Measurements from ENCODE around the gene MIA2. TPM values are rescaled to one million over a fixed set of nuclear protein-coding genes. Genes with fewer than 3 reads are reported as not detected.
A peak's percentile ranks its signal among the peaks of the same experiment; 100 is the strongest.

The MIA2 gene
- total and polyA plus RNA-seq, 9 donors: 13.3 to 22.9 (median 16.8) TPM

DNA sequence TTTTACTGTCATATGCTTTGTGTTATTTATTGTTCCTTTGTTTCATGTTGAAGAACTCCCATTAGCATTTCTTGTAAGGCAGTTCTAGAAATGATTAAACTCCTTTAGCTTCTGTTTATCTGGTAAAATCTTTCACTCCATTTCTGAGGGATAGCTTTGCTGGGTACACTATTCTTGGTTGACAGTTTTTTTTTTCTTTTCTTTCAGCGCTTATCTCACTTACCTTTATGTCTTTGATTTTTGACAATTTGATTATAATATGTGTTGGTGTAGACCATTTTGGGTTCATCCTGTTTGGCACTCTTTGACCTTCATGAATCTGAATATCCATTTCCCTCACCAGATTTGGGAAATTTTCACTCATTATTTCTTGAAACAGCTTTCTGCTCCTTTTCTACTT lies 182.4 kb downstream of the MIA2 start:
- WGBS (ENCODE audit: insufficient coverage): no CpG with 5 or more reads among the region's 1 CpG
- H3K36me3 ChIP-seq (ENCODE audit: control insufficient read depth, insufficient read depth, low read length): no peaks in the 10 kb centered on the region
- no peak for DNase-seq
- peaks cover 43% of the 10 kb centered on the region for H3K9me3 ChIP-seq (replicated peaks; ENCODE audit: control insufficient read depth, low read depth, low read length)
- no peak overlapping the region for H3K4me3 ChIP-seq (ENCODE audit: low read length)
- no peaks in the 10 kb centered on the region for H3K27me3 ChIP-seq (ENCODE audit: control insufficient read depth, insufficient read depth, low read length)
- H3K4me1 ChIP-seq (ENCODE audit: control insufficient read depth, insufficient read depth, low read length): no peaks in the 10 kb centered on the region
- H3K27ac ChIP-seq (ENCODE audit: low read length): no peak overlapping the region

DNA sequence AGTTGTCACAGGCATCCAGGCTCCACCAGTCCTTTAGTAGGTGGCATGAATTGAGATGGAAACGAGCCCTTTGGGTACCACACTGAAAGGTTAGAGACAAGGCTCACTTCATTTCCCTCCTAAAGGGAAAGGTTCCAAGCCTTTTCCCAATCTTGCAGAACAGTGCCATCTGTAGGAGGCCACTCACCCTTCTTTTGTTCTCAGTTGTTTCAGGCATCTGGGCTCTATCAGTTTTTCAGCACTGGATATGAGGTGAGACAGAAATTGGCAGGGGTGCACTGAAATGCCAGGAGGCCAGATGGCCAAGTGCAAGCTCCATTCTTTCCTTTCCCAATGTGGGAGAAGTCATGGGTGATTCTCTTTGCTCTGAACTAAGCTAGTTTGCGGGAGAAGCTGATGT lies 183.3 kb downstream of the MIA2 start:
- Histone ChIP-seq H3K4me3 (ENCODE audit: low read length) (no peak overlapping the region), H3K4me1 (ENCODE audit: control insufficient read depth, insufficient read depth, low read length) (no peaks in the 10 kb centered on the region), H3K36me3 (ENCODE audit: control insufficient read depth, insufficient read depth, low read length) (no peaks in the 10 kb centered on the region), H3K27ac (ENCODE audit: low read length) (no peak overlapping the region), H3K27me3 (ENCODE audit: control insufficient read depth, insufficient read depth, low read length) (no peaks in the 10 kb centered on the region), H3K9me3 (replicated peaks; ENCODE audit: control insufficient read depth, low read depth, low read length) (peaks cover 40% of the 10 kb centered on the region)
- DNase-seq: no peak
- WGBS (ENCODE audit: insufficient coverage): no CpG with 5 or more reads among the region's 2 CpGs

DNA sequence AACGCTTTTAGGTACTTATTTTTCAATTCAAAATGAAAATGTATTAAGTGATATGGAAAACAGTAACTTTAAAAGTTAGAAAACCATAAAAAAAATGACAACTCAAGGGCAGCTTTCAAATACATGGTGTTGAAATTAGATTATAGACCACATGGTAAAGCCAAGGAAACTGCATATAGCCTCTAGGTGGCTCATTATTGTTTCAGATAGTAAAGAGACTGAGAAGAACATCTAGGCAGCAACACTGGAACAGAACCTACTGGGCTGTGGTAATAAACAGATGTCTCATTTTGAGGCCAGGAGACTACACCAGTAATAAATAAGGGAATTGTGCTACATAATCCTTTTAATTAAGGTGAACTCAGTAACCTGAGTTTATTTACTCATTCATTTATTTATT lies 185.6 kb downstream of the MIA2 start:
- no peak overlapping the region for H3K4me3 ChIP-seq (ENCODE audit: low read length)
- no peak overlapping the region for H3K27ac ChIP-seq (ENCODE audit: low read length)
- no CpG with 5 or more reads among the region's 1 CpG for WGBS (ENCODE audit: insufficient coverage)

DNA sequence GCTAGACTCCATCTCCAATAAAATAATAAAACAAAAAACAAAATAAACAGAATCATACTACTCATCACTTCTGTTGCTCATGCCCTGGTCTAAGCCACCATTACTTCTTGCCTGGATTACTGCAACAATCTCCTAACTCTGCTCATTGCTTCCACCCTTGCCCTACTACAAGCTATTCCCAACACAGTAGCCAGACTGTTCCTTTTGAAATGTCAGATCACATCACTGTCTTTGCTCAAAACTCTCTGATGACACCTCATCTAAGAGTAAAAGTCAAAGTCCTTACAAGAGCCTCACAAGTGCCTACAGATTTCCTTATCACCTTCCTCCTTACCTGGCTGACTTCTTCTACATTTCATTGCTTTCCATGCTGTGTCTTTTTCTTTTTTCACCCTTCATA lies 188.5 kb downstream of the MIA2 start:
- Histone ChIP-seq H3K27me3 (ENCODE audit: control insufficient read depth, insufficient read depth, low read length) (no peaks in the 10 kb centered on the region), H3K4me3 (ENCODE audit: low read length) (no peak overlapping the region), H3K4me1 (ENCODE audit: control insufficient read depth, insufficient read depth, low read length) (peaks cover 3% of the 10 kb centered on the region), H3K9me3 (replicated peaks; ENCODE audit: control insufficient read depth, low read depth, low read length) (peaks cover under 1% of the 10 kb centered on the region), H3K27ac (ENCODE audit: low read length) (no peak overlapping the region), H3K36me3 (ENCODE audit: control insufficient read depth, insufficient read depth, low read length) (no peaks in the 10 kb centered on the region)
- DNase-seq: no peak

More for the DNA sequence above, 185.6 kb downstream of the MIA2 start:
- Histone ChIP-seq H3K27me3 (ENCODE audit: control insufficient read depth, insufficient read depth, low read length) (no peaks in the 10 kb centered on the region), H3K4me1 (ENCODE audit: control insufficient read depth, insufficient read depth, low read length) (no peaks in the 10 kb centered on the region), H3K9me3 (replicated peaks; ENCODE audit: control insufficient read depth, low read depth, low read length) (peaks cover 25% of the 10 kb centered on the region), H3K36me3 (ENCODE audit: control insufficient read depth, insufficient read depth, low read length) (no peaks in the 10 kb centered on the region)
- no peak for DNase-seq

DNA sequence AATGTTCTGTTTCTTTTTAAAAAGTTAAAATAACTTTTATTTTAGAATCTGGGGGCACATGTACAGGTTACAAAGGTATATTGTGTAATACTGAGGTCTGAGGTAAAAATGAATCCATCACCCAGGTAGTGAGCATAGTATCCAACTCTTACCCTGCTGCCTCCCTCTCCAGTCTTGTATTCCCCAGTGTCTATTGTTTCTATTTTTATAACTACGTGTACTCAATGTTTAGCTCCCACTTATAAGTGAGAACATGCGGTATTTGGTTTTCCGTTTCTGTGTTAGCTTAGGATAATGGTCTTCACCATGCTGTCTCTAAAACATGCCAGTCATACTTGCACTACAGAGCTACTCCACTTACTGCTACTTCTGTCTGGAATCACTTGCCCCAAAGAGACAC lies 190.1 kb downstream of the MIA2 start:
- Histone ChIP-seq H3K4me1 (ENCODE audit: control insufficient read depth, insufficient read depth, low read length) (peaks cover 3% of the 10 kb centered on the region), H3K27me3 (ENCODE audit: control insufficient read depth, insufficient read depth, low read length) (no peaks in the 10 kb centered on the region), H3K27ac (ENCODE audit: low read length) (no peak overlapping the region), H3K4me3 (ENCODE audit: low read length) (no peak overlapping the region), H3K9me3 (replicated peaks; ENCODE audit: control insufficient read depth, low read depth, low read length) (no peaks in the 10 kb centered on the region), H3K36me3 (ENCODE audit: control insufficient read depth, insufficient read depth, low read length) (no peaks in the 10 kb centered on the region)
- DNase-seq: no peak
- WGBS (ENCODE audit: insufficient coverage): no CpG with 5 or more reads among the region's 3 CpGs

DNA sequence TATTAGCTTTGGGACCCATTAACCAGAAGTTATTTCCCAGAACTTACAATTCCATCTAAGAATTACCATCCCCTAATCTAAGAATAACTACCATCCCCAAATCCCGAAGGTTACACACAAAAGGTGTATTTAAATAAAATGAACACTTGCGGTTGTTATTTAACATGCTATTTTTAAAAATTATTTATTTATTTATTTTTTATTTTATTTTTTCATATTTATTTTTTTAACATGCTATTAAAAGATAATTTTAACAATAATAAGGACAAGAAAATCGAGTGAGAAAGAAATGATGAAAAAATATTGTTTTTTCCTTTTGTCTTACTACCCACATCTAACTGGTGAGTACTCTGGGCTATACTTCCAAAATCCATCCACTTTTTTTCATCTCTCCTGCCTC lies 192.2 kb downstream of the MIA2 start:
- H3K9me3 ChIP-seq (replicated peaks; ENCODE audit: control insufficient read depth, low read depth, low read length): no peaks in the 10 kb centered on the region
- no peak for DNase-seq
- no peak overlapping the region for H3K4me3 ChIP-seq (ENCODE audit: low read length)
- no peaks in the 10 kb centered on the region for H3K27me3 ChIP-seq (ENCODE audit: control insufficient read depth, insufficient read depth, low read length)
- H3K4me1 ChIP-seq (ENCODE audit: control insufficient read depth, insufficient read depth, low read length): peaks cover 10% of the 10 kb centered on the region
- WGBS (ENCODE audit: insufficient coverage): no CpG with 5 or more reads among the region's 3 CpGs
- H3K36me3 ChIP-seq (ENCODE audit: control insufficient read depth, insufficient read depth, low read length): no peaks in the 10 kb centered on the region
- H3K27ac ChIP-seq (ENCODE audit: low read length): no peak overlapping the region

DNA sequence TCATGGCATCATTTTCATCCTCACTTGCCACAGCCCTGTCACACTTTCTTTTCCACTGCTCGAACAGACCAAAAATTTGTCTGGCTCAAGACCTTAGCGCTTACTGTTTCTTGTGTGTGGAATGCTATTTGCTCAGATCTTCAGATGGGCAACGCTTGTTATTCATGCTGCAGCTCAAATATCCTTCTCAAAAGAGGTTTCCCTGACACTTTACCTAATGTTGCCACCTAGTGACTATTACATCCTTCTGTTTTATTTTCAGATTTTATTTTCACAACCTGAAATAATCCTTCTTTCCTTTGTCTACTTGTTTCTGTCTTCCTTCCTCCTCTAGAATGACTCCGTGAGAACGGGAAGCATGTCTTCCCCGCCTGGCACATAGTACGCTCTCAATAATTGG lies 192.9 kb downstream of the MIA2 start:
- WGBS (ENCODE audit: insufficient coverage): 21% methylated on average over 4 of the region's 7 CpGs
- no peak overlapping the region for H3K27ac ChIP-seq (ENCODE audit: low read length)
- peaks cover 13% of the 10 kb centered on the region for H3K4me1 ChIP-seq (ENCODE audit: control insufficient read depth, insufficient read depth, low read length)
- DNase-seq: peak; percentile 41
- H3K36me3 ChIP-seq (ENCODE audit: control insufficient read depth, insufficient read depth, low read length): no peaks in the 10 kb centered on the region
- no peak overlapping the region for H3K4me3 ChIP-seq (ENCODE audit: low read length)
- H3K9me3 ChIP-seq (replicated peaks; ENCODE audit: control insufficient read depth, low read depth, low read length): no peaks in the 10 kb centered on the region
- H3K27me3 ChIP-seq (ENCODE audit: control insufficient read depth, insufficient read depth, low read length): no peaks in the 10 kb centered on the region

DNA sequence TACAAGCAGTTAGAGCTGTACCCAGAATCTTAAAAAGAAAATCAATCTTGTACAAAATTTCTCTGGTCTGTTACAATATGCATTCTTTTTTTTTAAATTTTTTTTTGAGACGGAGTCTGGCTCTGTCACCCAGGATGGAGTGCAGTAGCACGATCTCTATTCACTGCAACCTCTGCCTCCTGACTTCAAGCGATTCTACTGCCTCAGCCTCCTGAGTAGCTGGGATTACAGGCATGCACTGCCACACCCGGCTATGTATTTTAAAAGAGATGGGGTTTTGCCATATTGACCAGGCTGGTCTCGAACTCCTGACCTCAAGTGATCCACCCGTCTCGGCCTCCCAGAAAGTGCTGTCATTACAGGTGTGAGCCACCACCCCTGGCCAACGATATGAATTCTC lies 194.4 kb downstream of the MIA2 start:
- no peak for DNase-seq
- Histone ChIP-seq H3K36me3 (ENCODE audit: control insufficient read depth, insufficient read depth, low read length) (no peaks in the 10 kb centered on the region), H3K4me3 (ENCODE audit: low read length) (no peak overlapping the region), H3K27ac (ENCODE audit: low read length) (no peak overlapping the region), H3K27me3 (ENCODE audit: control insufficient read depth, insufficient read depth, low read length) (no peaks in the 10 kb centered on the region), H3K9me3 (replicated peaks; ENCODE audit: control insufficient read depth, low read depth, low read length) (no peaks in the 10 kb centered on the region), H3K4me1 (ENCODE audit: control insufficient read depth, insufficient read depth, low read length) (peaks cover 13% of the 10 kb centered on the region)
- WGBS (ENCODE audit: insufficient coverage): 91% methylated on average over 7 of the region's 8 CpGs

DNA sequence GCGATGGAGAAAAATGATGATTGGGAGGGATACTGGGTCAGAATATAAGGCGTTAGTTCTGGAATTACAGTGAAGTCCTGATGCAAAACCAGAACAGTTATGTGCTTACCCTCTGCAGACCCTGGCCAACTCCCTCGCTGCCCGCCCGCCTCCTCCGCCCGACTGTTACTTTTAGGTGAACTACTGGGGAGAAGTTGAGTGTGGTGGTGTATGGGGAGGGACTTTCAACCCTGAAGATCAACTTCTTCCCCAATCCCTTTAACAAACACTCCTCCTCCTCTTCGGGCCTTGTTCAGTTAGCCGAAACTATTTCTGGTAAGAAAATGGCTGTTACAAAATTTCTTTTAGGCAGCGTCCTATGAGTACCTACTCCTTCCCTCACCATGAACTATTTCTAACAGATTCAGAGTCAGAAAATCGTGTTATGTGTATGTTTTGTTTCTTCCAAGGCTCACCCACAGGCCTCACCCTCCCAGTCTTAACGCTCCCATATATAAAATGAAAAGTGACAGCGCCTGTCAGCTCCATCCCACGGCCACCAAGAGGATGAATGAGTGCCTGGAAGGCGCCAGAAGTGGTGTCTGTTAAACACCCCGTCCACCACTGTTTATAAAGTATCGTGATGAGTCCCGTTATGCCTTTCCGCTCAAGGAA lies 197.2 kb downstream of the MIA2 start:
- H3K4me1 ChIP-seq (ENCODE audit: control insufficient read depth, insufficient read depth, low read length): peaks cover 14% of the 10 kb centered on the region
- DNase-seq: peak; percentile 10
- peak overlapping the region; percentile 90 for H3K4me3 ChIP-seq (ENCODE audit: low read length)
- no peaks in the 10 kb centered on the region for H3K9me3 ChIP-seq (replicated peaks; ENCODE audit: control insufficient read depth, low read depth, low read length)
- H3K27me3 ChIP-seq (ENCODE audit: control insufficient read depth, insufficient read depth, low read length): no peaks in the 10 kb centered on the region
- WGBS (ENCODE audit: insufficient coverage): 0% methylated on average over 1 of the region's 19 CpGs
- H3K27ac ChIP-seq (ENCODE audit: low read length): peak overlapping the region; percentile 99
- no peaks in the 10 kb centered on the region for H3K36me3 ChIP-seq (ENCODE audit: control insufficient read depth, insufficient read depth, low read length)

DNA sequence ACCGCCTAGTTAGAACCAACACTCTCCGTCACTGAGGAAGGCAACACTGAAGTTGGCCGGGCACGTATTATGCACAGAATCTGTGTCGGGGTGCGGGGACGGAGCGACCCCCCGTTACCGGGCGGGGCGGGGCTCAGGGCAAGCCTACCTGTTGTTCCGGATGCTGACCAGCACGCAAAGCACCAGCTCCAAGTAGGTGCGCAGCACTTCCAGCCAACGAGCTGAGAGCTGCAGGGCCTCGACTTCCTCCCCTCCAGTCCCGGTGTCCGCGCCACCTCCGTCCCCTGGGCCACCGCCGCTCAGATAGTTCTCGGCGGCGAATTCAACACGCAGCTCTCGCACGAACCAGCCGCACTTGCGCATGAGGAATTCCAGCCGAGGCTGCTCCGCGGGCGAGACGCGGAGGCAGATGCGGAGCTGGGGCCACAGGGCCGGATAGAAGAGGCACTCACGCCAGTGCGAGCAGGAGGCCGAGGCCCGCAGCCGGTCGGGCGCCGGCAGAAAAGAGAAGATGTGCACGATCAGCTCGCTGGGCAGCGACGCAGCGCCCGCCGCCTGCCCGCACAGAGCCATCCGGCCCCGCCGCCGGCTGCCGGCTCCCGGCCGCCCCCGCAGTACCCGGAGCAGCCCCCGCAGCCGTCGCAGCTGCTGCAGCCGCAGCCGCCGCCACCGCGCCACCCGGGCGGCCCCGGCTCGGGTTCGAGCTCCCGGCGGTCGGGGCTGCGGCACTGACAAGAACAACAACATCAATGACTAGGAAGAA lies 197.9 kb downstream of the MIA2 start:
- Histone ChIP-seq H3K27me3 (ENCODE audit: control insufficient read depth, insufficient read depth, low read length) (no peaks in the 10 kb centered on the region), H3K4me3 (ENCODE audit: low read length) (peak overlapping the region; percentile 90), H3K9me3 (replicated peaks; ENCODE audit: control insufficient read depth, low read depth, low read length) (no peaks in the 10 kb centered on the region), H3K4me1 (ENCODE audit: control insufficient read depth, insufficient read depth, low read length) (peaks cover 12% of the 10 kb centered on the region), H3K36me3 (ENCODE audit: control insufficient read depth, insufficient read depth, low read length) (no peaks in the 10 kb centered on the region), H3K27ac (ENCODE audit: low read length) (peak overlapping the region; percentile 99)
- DNase-seq: peak; percentile 57
- WGBS (ENCODE audit: insufficient coverage): under 1% methylated on average over 79 of the region's 81 CpGs

All from muscle of leg (tissue), 11 donors.